ENCODE data around the gene COL3A1. TPM values are rescaled to one million over a fixed set of nuclear protein-coding genes. Genes with fewer than 3 reads are reported as not detected.

Gene COL3A1
- total RNA-seq, 1 donor from 2014 or later: 13.4 TPM

- no peak for DNase-seq (ENCODE audit: low read depth)
- TF ChIP-seq CTCF (IDR thresholded peaks at IDR 0.05; ENCODE audit: insufficient read depth, low read length, poor library complexity, severe bottlenecking): no peak
These were observed 29.7 kb upstream of the COL3A1 start for GRCh38 chr2:188944442-188944841.

DNA sequence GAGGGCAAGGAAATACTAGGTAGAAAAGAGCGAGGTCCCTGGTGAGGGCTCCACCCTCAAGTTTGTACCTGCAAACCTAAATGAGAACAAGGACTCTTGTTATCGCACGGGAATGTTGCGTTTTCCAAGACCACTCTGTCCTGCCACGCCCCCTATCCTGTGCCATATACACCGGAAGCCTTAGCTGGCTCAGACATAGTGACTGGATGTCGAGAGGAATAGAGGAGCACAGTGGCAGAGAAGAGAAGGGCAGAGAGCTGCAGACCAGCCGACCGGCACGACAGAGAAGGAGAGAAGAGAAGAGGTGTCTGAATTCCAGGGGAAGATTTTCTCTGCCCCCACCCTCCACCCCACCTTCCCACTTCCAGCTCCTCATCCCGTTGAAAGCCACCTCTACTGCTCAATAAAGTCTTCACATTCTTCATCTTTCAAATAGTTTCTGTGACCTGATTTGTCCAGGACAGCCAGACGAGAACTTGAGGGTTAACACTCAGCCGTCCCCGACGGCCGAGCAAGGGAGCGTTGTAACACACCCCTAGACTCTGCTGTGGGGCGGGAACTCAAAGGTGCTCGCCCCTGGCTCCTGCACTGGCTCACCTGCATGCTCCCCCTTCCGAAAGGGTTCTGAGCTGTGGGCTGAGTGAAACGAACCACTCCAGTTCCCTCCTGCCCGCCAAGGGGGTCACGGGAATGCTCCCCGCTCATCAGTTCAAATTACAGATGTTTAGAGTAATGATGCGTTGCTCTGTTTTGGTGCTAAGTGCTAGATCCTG is 24.9 kb upstream of the COL3A1 start:
- Histone ChIP-seq H3K36me3 (ENCODE audit: control insufficient read depth, insufficient read depth, low read length) (no peaks in the 10 kb centered on the region), H3K27me3 (ENCODE audit: control insufficient read depth, insufficient read depth, low read length) (no peaks in the 10 kb centered on the region), H3K4me3 (ENCODE audit: low read depth, low read length) (no peak overlapping the region)
- TF ChIP-seq CTCF (IDR thresholded peaks at IDR 0.05; ENCODE audit: insufficient read depth, low read length, poor library complexity, severe bottlenecking): no peak
- no peak for DNase-seq (ENCODE audit: low read depth)

More at GRCh38 chr2:188944442-188944841, 29.7 kb upstream of the COL3A1 start:
- Histone ChIP-seq H3K4me3 (ENCODE audit: low read depth, low read length) (no peak overlapping the region), H3K36me3 (ENCODE audit: control insufficient read depth, insufficient read depth, low read length) (no peaks in the 10 kb centered on the region), H3K27me3 (ENCODE audit: control insufficient read depth, insufficient read depth, low read length) (no peaks in the 10 kb centered on the region)

GRCh38 chr2:188952901-188953300 is 21.3 kb upstream of the COL3A1 start:
- H3K36me3 ChIP-seq (ENCODE audit: control insufficient read depth, insufficient read depth, low read length): no peaks in the 10 kb centered on the region
- H3K4me3 ChIP-seq (ENCODE audit: low read depth, low read length): no peak overlapping the region
- no peaks in the 10 kb centered on the region for H3K27me3 ChIP-seq (ENCODE audit: control insufficient read depth, insufficient read depth, low read length)
- DNase-seq (ENCODE audit: low read depth): no peak
- TF ChIP-seq CTCF (IDR thresholded peaks at IDR 0.05; ENCODE audit: insufficient read depth, low read length, poor library complexity, severe bottlenecking): no peak

DNA sequence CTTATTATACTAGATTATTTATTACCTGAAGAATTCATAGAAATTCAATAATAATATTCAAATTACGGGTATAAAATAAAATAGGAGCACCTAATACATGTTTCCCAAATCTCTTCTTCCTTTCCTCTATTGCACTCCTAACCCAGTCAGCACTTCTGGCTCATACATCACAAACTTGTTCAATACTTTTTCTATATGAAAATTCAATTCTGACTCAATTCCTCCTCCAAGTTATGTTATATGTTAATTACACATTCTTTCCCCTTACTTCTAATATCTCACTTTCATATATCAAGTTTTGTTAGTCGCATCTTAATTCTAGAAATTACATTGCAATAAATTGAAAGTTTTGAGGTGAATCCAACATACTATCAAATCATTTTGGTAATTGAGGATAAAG is 17.9 kb upstream of the COL3A1 start:
- no peak for TF ChIP-seq CTCF (IDR thresholded peaks at IDR 0.05; ENCODE audit: insufficient read depth, low read length, poor library complexity, severe bottlenecking)
- no peak overlapping the region for H3K4me3 ChIP-seq (ENCODE audit: low read depth, low read length)
- H3K36me3 ChIP-seq (ENCODE audit: control insufficient read depth, insufficient read depth, low read length): no peaks in the 10 kb centered on the region
- H3K27me3 ChIP-seq (ENCODE audit: control insufficient read depth, insufficient read depth, low read length): no peaks in the 10 kb centered on the region
- DNase-seq (ENCODE audit: low read depth): no peak

DNA sequence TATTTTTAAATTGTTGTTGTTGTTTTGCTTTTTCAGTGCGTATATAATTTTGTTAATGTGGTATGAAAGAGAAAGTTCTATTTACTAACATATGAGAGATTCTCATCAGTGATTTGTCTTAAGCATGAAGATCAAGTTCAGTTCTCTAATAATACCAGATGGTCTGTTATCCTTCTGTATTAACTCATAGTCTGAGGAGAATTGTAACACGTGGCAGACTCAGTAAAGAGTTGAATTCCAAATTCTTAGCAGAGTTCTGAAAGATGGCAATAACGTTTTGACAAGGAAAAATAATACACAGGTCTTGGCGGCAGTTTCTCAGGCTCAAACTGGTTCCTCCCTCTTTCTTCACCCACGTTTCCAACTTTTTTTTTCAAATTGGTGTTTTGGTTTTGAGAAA is 17.2 kb upstream of the COL3A1 start:
- Histone ChIP-seq H3K36me3 (ENCODE audit: control insufficient read depth, insufficient read depth, low read length) (no peaks in the 10 kb centered on the region), H3K27me3 (ENCODE audit: control insufficient read depth, insufficient read depth, low read length) (no peaks in the 10 kb centered on the region), H3K4me3 (ENCODE audit: low read depth, low read length) (no peak overlapping the region)
- no peak for TF ChIP-seq CTCF (IDR thresholded peaks at IDR 0.05; ENCODE audit: insufficient read depth, low read length, poor library complexity, severe bottlenecking)
- no peak for DNase-seq (ENCODE audit: low read depth)

GRCh38 chr2:188957646-188958045 is 16.5 kb upstream of the COL3A1 start:
- Histone ChIP-seq H3K36me3 (ENCODE audit: control insufficient read depth, insufficient read depth, low read length) (no peaks in the 10 kb centered on the region), H3K4me3 (ENCODE audit: low read depth, low read length) (no peak overlapping the region), H3K27me3 (ENCODE audit: control insufficient read depth, insufficient read depth, low read length) (no peaks in the 10 kb centered on the region)
- TF ChIP-seq CTCF (IDR thresholded peaks at IDR 0.05; ENCODE audit: insufficient read depth, low read length, poor library complexity, severe bottlenecking): no peak
- DNase-seq (ENCODE audit: low read depth): no peak

Measured in kidney epithelial cell (primary cell).